ENCODE measurements around the gene PEX11G.
A peak's percentile ranks its signal among the peaks of the same experiment; 100 is the strongest.

DNA sequence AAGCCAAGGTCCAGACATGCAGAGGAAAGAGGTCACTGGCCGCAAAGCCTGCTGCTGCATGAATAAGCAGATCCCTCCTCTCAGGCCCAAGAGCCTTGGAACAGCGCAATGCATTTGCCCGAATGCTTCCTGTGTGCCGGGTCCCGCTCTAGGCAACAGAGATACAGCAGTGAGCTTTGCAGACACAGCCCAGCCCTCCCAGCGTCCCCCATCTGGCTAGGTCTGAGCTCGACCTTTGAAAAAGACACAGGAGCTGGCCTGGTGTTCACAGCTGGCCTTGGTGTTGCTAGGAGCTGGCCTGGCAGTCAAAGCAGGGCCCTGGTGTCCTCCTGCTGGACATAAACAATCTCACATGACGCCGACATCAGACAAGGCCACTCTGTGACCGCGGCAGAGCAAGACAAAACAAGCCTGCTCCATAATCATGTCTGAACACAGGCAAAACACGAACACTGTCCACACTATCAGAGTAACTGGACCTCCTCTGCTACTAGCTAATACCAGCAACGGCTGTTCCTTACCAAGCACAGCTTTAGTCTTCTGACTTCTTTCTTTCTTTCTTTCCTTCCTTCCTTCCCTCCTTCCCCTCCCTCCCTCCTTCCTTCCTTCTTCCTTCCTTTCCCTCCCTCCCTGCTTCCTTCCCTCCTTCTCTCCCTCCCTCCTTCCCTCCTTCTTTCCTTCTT is 5.7 kb upstream of the PEX11G start:
- TF ChIP-seq, protein P1, sequence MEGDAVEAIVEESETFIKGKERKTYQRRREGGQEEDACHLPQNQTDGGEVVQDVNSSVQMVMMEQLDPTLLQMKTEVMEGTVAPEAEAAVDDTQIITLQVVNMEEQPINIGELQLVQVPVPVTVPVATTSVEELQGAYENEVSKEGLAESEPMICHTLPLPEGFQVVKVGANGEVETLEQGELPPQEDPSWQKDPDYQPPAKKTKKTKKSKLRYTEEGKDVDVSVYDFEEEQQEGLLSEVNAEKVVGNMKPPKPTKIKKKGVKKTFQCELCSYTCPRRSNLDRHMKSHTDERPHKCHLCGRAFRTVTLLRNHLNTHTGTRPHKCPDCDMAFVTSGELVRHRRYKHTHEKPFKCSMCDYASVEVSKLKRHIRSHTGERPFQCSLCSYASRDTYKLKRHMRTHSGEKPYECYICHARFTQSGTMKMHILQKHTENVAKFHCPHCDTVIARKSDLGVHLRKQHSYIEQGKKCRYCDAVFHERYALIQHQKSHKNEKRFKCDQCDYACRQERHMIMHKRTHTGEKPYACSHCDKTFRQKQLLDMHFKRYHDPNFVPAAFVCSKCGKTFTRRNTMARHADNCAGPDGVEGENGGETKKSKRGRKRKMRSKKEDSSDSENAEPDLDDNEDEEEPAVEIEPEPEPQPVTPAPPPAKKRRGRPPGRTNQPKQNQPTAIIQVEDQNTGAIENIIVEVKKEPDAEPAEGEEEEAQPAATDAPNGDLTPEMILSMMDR (IDR thresholded peaks at IDR 0.05): peak in 5 of 6 experiments; percentile 27 to 67 (median 62)
- TF ChIP-seq POLR2A (IDR thresholded peaks at IDR 0.05): peak; percentile 29 to 79

Measured in adrenal gland (tissue), 5 donors.